ENCODE measurements around the gene REC8.
A peak's percentile ranks its signal among the peaks of the same experiment; 100 is the strongest.
"Not testable (repeated sequence)": the region's sequence is repeated elsewhere in the genome, so short reads cannot be mapped to it uniquely, and the experiment has no call there.

Gene REC8

GRCh38 chr14:24207104-24207551, 35.2 kb downstream of the REC8 start:
- DNase-seq, result no peak

DNA sequence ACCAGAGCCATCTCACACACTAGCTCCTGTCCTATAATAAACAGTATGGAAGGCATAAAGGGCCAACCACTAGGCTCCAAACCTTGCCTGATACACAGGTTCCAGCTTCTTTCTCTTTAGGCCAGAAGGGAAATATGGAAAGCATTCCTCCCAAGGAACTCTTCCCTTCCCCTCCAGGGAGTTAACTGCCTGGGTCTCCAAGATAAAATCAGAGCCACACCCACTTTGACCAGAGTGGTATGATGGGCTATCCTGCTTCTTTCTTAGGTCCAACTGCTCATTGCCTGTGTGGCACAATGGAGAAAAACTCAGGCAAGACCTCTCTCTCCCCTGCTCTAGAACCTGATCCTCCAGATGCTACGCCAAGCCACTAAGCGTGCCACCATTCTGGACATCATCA, 35.7 kb downstream of the REC8 start:
- no peak for DNase-seq

- no peak for DNase-seq
Observed at GRCh38 chr14:24211311-24211710, 39.4 kb downstream of the REC8 start.

- DNase-seq, result peak; percentile 99
Observed at GRCh38 chr14:24212924-24213865, 41.3 kb downstream of the REC8 start, which contains the start of gene CHMP4A. CHMP4A (minus strand) TSS chr14:24213488; CDS start chr14:24213439, 49 bp downstream.

DNA sequence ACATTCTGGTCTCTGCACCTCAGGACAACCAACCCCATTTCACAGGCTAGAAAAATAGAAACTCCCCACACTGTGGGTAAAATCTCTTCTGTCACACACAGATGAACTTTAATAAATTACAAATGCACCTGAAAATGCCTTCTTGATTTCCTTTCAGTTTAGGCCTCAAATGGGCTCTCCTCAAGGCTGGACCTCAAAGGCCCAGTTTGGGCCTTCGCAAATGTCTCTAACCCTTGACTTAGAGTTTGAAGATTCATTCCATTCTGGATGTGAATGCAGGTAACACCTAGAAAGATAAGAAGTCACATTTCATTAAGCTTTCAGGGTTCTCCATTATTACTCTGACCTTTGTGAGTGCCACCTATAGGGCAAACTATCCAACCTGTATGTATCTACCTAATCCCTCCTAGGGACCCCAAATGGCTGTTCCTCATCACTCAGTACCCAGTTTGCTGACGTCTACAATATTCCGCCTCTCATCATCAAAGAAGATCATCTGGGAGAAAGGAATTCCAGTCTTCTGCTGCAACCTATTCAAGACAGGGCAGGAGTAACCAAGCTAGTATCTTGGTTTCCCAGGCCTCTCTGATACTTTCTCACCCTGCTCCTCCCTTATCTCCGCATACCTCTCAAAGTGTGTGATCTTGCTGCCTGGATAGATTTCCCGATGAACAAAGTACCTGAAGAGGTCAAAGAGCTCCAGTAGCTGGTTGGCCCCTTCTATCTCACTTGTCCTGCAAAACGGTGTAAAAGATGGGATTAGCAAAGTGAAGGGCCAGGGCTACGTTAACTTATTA, 42.2 kb downstream of the REC8 start:
- DNase-seq, result no peak

DNA sequence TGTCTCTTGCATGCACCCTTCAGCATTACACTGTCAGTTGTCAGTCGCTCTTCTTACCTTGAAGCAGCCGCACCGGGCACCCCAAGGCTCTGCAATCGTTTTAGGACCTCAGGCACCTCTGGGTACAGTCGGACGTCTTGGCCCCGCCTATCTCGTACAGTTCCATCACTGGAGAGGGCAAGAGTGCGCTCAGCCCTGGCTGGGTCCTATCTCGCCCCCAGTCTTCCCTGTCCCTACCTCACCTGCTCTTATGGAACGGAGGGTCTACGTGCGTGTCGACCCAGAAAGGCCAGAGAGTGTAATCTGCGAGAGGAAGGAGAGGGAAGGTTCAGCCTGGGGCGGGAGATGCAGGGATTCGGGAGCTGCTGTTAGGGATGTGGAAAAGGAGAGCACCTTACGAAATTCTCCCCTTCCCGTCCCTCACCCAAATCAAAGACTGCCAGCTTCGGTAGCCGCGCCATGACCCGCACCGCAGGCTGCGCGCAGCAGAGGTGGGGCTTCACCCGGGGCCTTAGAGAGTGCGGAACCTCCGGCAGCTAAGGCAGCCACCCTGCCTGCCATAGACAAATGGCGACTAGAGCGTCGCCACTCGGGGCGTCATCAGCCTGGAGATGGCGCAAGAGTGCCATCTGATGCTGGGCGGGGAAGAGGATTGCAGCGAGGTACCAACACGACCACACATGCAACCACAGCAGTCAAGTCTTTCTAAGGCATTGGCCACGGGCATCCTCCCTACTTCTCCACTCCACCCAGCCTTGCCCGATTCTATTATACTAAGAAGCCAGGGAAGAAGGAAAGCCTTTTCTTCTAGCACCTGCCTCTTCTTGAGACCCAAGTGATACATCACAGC, 43.8 kb downstream of the REC8 start, which contains the start of gene MDP1:
MDP1 (minus strand) TSS at position 572 of the 850 bp plus-strand sequence; CDS start at position 461, 111 bp downstream.
- peak; percentile 89 for DNase-seq

GRCh38 chr14:24216345-24216699, 44.4 kb downstream of the REC8 start:
- no peak for DNase-seq

DNA sequence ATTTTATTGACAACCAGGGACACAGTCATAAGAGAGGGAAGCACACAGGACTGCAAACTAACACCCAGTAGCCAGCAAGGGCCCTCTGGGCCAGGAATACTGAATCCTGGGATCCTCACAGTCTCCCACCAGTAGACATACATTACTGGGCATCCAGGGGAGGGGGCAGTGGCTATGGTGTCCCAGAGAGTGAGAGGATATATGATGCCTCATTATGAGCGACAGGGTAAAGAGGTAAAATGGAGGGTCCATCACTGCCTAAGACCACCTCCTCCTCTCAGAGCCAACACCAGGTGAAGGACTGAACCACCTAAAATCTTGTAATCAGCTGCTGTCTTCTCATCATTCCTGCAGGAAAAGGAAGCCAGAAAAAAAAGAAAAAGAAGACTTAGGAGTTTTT, 45.0 kb downstream of the REC8 start:
- DNase-seq, result not testable (repeated sequence)

DNA sequence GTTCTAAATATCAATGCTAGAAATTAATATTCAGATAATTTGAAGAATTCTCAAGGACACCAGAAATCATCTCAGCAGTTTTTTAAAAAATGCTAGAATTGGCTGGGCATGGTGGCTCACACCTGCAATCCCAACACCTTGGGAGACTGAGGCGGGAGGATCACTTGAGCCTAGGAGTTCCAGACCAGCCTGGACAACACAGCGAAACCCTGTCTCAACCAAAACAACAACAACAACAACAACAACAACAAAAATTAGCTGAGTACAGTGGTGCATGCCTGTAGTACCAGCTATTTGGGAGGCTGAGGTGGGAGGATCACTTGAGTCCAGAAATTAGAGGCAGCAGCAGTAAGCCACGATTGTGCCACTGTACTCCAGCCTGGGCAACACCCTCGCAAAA, 47.2 kb downstream of the REC8 start:
- no peak for DNase-seq

- no peak for DNase-seq
Observed at GRCh38 chr14:24219521-24219920, 47.6 kb downstream of the REC8 start.

GRCh38 chr14:24222987-24223386, 51.1 kb downstream of the REC8 start:
- not testable (repeated sequence) for DNase-seq

DNA sequence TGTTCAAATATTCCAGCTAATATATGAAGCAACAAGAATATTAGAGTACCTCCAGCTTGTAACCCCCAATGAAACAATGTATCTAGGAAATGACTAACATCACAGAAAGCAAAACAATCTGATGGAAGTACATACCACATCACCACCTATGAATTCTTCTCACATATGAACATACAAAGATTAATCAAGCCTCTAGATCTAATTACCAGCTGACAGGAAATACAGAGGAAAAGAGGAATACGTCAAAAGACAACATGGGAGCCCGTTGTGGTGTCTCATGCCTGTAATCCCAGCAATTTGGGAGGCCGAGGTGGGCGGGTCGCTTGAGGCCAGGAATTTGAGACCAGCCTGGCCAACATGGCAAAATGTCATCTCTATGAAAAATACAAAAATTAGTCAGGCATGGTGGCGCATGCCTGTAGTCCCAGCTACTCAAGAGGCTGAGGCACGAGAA, 52.8 kb downstream of the REC8 start:
- DNase-seq, result no peak

GRCh38 chr14:24226473-24226872, 54.6 kb downstream of the REC8 start:
- no peak for DNase-seq

DNA sequence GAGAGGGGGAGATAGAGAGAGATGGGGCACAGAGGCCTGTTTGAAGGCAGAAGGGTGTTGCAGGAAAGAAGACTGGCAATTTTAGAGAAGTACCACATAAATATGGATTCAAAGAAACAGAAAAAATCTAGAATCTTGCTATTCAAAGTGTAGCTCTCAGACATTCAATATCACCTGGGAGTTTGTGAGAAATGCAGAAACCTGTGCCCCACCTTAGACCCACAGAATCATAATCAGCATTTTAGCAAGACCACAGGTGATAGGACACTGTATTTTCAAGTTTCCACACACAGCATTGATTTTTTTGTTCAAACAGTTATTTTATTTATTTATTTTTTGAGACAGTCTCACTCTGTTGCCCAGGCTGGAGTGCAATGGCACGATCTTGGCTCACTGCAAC, 57.0 kb downstream of the REC8 start:
- no peak for DNase-seq

All from activated CD4-positive, alpha-beta T cell treated with anti-CD3 and anti-CD28 coated beads for 48 hours (primary cell).